Breast epithelium (tissue), 3 donors: ENCODE results near the gene CPTP.

Experiments used
- CTCF ChIP-seq, 3 donors: fragments of 450-650 bp; IDR thresholded peaks; one replicate each; pipeline ENCODE4 v1.5.1; 2016 to 2017; ENCODE audit warnings: antibody characterized with exemption in 3 of 3, mild to moderate bottlenecking in 3 of 3, moderate library complexity in 3 of 3
- POLR2A ChIP-seq: fragments of 450-650 bp; IDR thresholded peaks from one replicate; pipeline ENCODE4 v1.6.1; 2016; ENCODE audit warnings: antibody characterized with exemption, mild to moderate bottlenecking, moderate library complexity

- no peak for TF ChIP-seq CTCF (IDR thresholded peaks at IDR 0.05)
- TF ChIP-seq POLR2A, result no peak
Measured at GRCh38 chr1:1275836-1276235, 48.8 kb upstream of the CPTP start.
